NT2/D1 (cell line): ENCODE data around the gene LPP.

ENCODE experiments used
- YY1 ChIP-seq: IDR thresholded peaks from 2 replicates; pipeline ENCODE4 v1.6.1; 2011; ENCODE audit not compliant: insufficient read length, insufficient read depth
- ZNF274 ChIP-seq: IDR thresholded peaks from 2 replicates; pipeline ENCODE4 v1.6.1; 2011; ENCODE audit warnings: mild to moderate bottlenecking, low read depth, low read length

DNA sequence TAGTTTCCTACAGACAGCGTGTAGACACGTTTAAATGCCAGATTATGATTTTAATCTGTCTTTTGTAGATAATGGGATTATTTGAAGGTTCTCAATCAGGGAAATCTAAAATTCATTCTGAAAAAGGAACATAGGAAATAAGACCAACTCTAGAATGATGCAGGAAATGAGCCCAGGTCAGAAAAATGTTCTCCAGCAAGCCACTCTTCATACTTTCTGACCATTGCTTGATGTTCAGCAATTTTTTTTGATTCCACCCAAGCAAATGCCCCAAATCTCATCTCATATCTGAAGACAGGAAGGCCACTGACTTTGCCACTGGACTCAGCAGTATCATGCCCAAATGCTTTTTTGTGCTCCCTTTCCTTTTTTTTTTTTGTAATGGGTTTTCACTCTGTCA lies 373.4 kb downstream of the LPP start:
- TF ChIP-seq YY1 = no peak
- TF ChIP-seq ZNF274 = no peak
